NCI-H1105 (cell line): ENCODE results near the gene DCX.

Source experiments
- DNase-seq: peaks from one replicate; lab custom pipeline; 2025; lab: John Stamatoyannopoulos, UW

DCX gene

GRCh38 chrX:111411983-111412382 lies at the start of gene DCX:
TSS of gene DCX (minus strand) at chrX:111412192. CDS start at chrX:111410398, 1,794 bp downstream.
- DNase-seq, result no peak

DNA sequence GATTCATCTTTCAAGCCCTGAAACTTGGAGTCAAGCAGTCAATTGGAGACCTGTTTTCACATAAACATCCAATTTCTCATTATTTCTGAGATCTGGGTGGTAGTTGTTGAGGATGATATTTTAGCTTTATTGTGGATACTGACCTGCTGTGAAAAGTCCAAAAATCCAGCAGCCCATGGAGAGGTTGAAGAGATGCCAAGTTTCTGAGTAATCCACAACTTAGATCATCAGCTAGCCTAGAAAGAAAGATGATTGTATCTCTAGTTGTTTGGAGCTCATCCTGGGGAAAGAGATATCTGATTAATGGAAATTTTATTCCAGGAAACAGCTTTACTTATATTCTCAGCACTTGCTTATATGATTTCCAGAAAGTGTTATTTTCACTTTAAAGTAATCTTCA lies 48.6 kb upstream of the DCX start:
- DNase-seq, result no peak

- DNase-seq, result peak; percentile 9
These were observed 35.3 kb upstream of the DCX start for GRCh38 chrX:111447298-111447697.

- DNase-seq, result peak; percentile 22
These were observed 33.5 kb upstream of the DCX start for GRCh38 chrX:111445485-111445884.

DNA sequence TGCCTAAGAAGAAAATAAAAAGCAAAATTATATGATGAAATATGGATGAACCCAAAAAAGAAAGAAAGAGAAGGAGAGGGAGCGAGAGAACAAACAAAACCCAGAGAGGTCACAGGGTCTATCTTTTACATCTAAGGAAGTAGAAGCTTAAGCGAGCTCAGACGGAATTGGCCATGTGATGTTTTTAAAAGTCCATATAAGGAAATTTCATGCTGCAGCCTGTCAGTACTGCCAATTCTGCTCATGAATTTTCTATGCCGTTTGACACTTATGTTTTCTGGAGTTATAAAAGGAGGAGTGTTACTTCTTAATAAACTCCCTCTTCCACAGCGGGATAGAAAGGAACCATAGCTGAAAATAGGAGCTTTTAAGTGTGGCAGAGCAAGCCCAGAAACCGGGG lies 32.9 kb upstream of the DCX start:
- DNase-seq, result no peak

- no peak for DNase-seq
These were observed 32.0 kb upstream of the DCX start for GRCh38 chrX:111443946-111444345.

GRCh38 chrX:111442791-111443190 lies 30.8 kb upstream of the DCX start:
- DNase-seq, result no peak

DNA sequence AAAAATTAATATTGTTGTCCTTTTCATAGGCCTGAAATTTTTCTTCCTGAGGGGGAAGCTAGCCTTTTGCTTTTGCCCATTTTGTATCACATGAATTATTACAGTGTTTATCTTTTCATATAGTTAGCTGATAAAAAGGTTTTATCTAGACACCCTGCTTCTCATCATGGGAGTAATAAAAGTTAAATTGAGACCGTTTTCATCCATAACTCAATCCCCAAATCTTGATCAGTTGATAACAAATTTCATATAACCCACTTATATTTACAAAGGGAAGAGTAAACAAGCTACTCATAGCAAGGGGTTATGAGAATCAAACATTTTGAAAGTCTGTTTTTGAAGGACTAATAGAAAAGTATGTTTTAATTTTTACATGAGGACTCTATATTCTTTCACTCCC lies 23.5 kb upstream of the DCX start:
- no peak for DNase-seq

- DNase-seq, result peak; percentile 3
These were observed 19.0 kb upstream of the DCX start for GRCh38 chrX:111431001-111431400.

GRCh38 chrX:111411557-111411956 lies 435 bp downstream of the DCX start:
- no peak for DNase-seq

DNA sequence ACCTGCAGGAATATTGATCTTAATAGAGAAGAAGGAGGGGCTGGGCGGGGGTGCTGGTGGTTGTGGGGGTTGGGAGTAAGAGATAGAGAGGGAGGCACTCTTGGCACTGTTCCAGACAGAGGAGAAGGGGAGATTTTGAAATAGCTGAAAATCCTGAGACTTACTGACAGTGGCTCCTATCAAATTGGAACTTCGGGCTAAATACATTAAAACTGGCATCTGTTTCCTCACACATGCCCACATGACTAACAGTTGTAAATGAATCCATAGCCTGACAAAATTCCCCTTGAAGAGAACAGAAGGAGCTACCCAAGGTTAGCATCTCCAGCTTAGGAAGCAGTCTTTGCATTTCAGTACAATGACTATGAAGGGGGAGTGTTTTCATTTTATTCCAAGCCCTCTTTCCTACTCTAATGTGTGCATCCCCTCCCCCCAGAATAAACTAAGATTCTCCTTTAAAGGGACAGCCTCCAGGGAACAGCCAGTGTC lies 1.4 kb downstream of the DCX start:
- no peak for DNase-seq

DNA sequence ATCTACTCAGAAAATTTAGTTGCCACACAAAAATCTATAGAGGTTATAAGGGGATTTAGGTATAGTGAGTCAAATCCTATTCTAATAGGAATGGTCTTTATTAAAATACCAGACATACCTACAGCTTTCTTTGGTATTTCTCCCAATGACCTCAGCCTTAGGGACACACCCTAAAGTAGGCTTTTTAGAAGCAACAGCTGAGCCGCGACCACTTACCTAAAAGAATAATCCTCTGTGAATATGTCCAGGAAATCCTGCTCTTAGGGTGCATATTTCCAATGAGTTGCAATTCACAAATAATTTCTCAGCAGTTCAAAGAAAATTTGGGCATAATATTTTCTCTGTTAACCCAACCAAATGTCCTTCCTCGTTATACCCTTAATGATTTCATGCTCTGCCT lies 2.7 kb downstream of the DCX start:
- DNase-seq, result no peak

DNA sequence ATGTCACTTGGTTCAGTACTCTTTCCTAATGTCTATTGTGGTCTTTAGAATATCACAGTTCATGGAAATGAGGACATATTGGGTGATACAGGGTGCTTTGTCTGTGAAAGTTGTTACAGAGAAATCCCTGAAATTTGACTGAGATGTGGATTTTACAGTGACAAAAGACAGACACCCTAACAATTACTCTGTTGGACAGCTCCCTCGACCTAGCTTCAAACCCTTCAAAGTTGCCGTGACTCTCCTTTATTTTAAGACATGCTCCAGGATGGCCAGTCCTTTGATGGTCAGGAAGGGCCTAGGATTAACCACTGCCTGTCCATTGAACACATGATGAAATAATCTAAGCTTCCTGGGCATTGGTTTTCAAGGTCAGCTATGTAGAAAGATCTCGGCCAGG lies 4.0 kb downstream of the DCX start:
- DNase-seq, result no peak

GRCh38 chrX:111402344-111402743 lies 9.6 kb downstream of the DCX start:
- DNase-seq, result no peak

DNA sequence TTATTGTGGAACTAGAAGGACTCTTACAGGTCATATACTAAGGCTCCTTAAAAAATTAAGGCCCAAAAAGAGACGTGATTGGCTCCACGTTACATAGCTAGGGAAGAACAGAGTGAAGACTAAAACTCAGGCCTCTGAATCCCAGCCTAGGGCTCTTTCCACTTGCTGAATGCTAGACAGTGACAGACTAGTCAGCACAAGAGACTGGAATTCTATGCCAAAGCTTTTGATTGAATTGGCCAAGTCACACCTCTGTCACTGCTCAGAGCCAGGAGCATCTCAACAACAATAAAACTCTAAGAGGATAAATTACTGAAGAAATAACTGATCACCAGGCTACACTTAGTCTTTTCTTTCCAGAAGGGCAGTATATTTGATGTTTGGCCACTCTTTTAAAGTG lies 16.8 kb downstream of the DCX start:
- DNase-seq, result no peak

- no peak for DNase-seq
These were observed 17.4 kb downstream of the DCX start for GRCh38 chrX:111394569-111394968.

- no peak for DNase-seq
These were observed 24.4 kb downstream of the DCX start for GRCh38 chrX:111387470-111388070.

DNA sequence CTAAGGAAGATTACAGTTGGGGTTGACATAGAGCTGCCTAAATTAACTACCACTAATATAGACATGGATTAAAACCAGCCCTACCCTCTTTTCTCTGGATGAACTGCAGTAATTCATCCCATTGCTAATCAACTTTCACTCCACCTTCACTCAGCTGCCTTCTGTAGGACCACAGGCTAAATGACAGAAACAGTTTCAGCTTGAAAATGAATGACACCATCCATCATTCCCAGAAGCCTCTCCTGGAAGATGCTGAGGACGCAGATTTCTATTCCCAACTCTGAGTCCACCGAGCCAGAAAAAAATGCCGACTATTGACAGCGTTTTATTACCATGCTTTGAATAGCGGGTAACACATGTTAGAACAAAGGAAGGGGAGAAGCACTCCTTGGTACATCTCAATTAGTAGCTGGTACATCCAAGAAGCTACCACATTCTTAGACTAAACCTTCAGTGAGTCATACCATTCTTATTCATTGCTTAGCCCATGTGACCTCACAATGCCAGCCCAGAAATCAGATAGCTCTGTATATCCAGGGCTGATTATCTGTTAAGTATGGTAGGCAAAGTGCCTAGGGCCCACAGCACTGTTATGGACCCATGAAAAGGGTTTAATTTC lies 25.3 kb downstream of the DCX start:
- no peak for DNase-seq

- DNase-seq, result no peak
These were observed 25.9 kb downstream of the DCX start for GRCh38 chrX:111386077-111386476.

GRCh38 chrX:111382277-111382676 lies 29.7 kb downstream of the DCX start:
- no peak for DNase-seq

- DNase-seq, result peak; percentile 59
These were observed 35.0 kb downstream of the DCX start for GRCh38 chrX:111376897-111377578.

DNA sequence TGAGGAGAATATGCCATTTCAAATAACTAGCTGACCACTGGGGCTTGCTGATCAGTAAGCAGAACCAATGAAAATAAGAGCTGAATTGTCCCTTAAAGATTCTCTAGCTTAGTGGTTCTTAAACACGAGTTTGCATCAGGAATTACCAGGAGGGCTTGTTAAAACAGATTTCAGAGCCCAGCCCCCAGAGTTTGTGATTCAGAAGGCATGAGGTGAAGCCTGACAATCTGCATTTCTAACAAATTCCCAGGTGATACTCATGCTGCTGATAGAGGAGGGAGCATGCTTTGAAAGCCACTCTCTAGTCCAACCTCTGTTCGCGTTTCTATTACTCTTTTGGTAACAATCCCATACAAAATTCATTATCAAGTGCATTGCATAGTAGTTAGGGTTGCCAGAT lies 35.5 kb downstream of the DCX start:
- no peak for DNase-seq

GRCh38 chrX:111375747-111376146 lies 36.2 kb downstream of the DCX start:
- DNase-seq, result no peak
